ENCODE results near the gene CHCHD3.
"Not testable (repeated sequence)": the region's sequence is repeated elsewhere in the genome, so short reads cannot be mapped to it uniquely, and the experiment has no call there.

- TF ChIP-seq, protein P1, sequence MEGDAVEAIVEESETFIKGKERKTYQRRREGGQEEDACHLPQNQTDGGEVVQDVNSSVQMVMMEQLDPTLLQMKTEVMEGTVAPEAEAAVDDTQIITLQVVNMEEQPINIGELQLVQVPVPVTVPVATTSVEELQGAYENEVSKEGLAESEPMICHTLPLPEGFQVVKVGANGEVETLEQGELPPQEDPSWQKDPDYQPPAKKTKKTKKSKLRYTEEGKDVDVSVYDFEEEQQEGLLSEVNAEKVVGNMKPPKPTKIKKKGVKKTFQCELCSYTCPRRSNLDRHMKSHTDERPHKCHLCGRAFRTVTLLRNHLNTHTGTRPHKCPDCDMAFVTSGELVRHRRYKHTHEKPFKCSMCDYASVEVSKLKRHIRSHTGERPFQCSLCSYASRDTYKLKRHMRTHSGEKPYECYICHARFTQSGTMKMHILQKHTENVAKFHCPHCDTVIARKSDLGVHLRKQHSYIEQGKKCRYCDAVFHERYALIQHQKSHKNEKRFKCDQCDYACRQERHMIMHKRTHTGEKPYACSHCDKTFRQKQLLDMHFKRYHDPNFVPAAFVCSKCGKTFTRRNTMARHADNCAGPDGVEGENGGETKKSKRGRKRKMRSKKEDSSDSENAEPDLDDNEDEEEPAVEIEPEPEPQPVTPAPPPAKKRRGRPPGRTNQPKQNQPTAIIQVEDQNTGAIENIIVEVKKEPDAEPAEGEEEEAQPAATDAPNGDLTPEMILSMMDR (conservative IDR thresholded peaks at IDR 0.05; ENCODE audit: low read depth, low read length): not testable (repeated sequence)
- TF ChIP-seq EZH2 (IDR thresholded peaks at IDR 0.05; ENCODE audit: low read length, unreplicated experiment): not testable (repeated sequence)
Measured at GRCh38 chr7:132902294-132902693, 179.6 kb downstream of the CHCHD3 start.
